HK-2 (cell line): ENCODE data around the gene TDP1.

Experiments used
- DNase-seq: peaks from one replicate; pipeline ENCODE4 v3.0.0-alpha.2; 2018; ENCODE audit not compliant: unreplicated experiment

Gene TDP1

DNA sequence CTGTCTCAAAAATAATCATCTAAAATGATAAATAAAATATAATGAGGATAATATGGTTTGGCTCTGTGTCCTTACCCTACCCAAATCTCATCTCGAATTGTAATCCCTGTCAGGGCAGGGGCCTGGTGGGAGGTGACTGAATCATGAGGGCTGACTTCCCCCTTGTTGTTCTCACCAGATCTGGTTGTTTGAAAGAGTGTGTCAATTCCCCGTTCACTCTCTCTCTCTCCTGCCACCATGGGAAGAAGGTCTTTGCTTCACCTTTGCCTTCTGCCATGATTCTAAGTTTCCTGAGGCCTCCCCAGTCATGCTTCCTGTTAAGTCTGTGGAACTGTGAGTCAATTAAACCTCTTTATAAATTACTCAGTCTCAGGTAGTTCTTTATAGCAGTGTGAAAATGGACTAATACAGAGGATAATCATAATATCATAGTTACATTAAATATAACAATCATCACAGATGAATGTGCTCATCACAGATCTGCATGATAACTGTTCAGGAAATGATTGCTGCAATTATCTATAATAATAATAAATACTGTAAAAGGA lies 13.8 kb upstream of the TDP1 start:
- DNase-seq, result no peak

GRCh38 chr14:89947344-89947743 lies 8.4 kb upstream of the TDP1 start:
- DNase-seq, result no peak

DNA sequence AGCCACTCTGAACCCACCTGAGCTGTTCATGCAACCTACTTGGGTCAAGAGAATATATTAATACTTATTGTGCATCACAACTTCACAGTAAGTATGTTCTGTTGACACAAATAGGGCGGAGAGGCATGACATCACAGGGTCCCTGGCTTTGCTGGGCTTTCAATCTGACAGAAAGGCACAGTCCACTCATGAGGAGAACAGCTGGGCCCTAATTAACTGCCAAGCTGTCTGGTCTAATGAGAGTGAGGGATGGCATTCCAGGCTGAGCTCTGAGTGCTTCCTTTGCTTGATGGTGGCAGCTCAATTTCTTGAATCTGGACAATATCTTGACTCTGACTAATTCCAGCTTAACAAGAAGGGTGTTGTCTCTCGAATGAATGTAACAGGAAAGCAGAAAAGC lies 3.2 kb upstream of the TDP1 start:
- no peak for DNase-seq

GRCh38 chr14:89953602-89954001 lies 2.1 kb upstream of the TDP1 start:
- DNase-seq, result no peak

- peak; percentile 97 for DNase-seq
These were observed 1.4 kb upstream of the TDP1 start, which contains the start of gene EFCAB11 for GRCh38 chr14:89954070-89955021. TSS of gene EFCAB11 (minus strand) at chr14:89954730. CDS start at chr14:89954660, 70 bp downstream.

GRCh38 chr14:89955022-89955744 lies 544 bp upstream of the TDP1 start:
- no peak for DNase-seq

- no peak for DNase-seq
These were observed 908 bp downstream of the TDP1 start for GRCh38 chr14:89956661-89957009.

DNA sequence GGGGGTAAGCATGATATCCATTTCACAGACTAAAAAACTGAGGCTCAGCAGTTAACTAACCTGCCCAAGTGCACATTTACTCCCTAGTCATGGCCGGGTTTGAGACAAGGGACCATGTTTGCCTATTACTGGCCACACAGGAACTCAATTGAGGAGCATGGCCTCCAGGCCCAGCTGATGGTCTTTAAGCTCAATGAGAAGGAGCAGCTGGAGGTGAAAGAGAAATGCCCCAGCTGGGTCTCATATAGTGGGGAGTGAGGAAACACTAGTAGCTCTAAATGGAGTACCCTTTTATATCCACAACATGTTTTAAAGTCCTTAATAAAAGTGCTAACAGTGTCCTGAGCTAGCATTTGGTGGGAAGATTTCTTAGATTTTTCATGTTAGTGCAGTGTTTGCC lies 1.6 kb downstream of the TDP1 start:
- DNase-seq, result no peak

GRCh38 chr14:89957791-89958190 lies 2.1 kb downstream of the TDP1 start:
- no peak for DNase-seq

GRCh38 chr14:89958966-89959365 lies 3.2 kb downstream of the TDP1 start:
- DNase-seq, result no peak

- DNase-seq, result no peak
These were observed 4.2 kb downstream of the TDP1 start for GRCh38 chr14:89959853-89960445.

GRCh38 chr14:89960914-89961313 lies 5.2 kb downstream of the TDP1 start:
- no peak for DNase-seq

DNA sequence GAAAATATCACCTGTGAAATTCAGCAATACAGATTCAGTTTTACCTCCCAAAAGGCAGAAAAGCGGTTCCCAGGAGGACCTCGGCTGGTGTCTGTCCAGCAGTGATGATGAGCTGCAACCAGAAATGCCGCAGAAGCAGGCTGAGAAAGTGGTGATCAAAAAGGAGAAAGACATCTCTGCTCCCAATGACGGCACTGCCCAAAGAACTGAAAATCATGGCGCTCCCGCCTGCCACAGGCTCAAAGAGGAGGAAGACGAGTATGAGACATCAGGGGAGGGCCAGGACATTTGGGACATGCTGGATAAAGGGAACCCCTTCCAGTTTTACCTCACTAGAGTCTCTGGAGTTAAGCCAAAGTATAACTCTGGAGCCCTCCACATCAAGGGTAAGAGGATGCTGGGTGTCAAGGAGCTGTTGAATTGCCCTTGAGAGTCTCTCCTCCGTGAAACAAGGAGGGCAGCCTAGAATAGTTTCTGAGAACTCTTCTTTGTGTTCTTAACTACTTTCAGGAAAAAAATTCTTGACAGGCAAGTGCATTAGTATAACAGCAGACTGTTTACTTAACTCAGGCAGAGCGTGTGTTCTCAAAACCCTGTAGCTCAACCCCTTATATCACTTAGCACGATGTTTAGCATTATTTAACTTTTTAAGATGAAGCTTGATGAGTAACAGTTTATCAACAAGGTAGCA lies 7.7 kb downstream of the TDP1 start:
- no peak for DNase-seq

DNA sequence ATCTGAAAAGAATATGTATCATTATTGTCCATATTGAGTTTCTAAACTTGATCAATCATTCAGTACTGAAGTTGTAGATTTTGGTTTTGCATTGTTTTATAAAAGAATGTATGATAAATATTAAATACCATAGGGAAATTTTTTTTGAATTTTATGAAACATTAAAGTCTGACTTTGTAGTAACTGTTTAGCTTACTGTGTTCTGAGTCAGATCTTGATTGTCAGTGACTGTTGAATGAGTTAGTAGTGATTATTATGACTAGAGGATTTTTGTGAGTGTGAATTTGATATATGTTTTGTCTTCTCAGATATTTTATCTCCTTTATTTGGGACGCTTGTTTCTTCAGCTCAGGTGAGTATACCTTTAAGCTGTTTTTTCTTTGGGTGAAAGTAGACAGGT lies 10.1 kb downstream of the TDP1 start:
- no peak for DNase-seq

DNA sequence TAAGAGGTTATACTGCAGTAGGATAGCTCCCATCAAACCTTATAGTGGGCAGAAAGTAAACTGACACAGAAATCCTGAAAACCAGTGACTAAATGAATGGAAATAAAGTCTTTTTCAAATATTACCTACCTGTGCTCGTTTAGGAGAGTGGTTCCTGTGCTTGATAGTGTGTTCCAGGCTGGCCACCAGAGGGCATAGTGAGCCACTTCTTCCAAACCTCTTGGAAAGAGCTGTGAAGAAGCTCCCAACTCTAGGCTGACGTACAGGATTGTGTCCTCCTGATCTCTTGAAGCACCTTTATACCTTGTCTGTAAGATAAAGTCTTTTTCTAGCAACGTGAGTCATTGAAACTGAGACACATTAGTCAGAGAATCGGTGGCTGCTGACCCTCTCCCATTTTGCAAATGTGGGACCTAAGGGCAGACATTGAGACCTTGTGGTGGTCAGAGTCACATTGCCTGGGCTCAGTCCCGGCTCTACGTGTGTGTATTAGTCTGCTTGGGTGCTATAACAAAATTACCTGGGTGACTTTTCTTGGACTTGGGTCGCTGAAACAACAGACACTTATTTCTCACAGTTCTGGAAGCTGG lies 17.6 kb downstream of the TDP1 start:
- peak; percentile 56 for DNase-seq

GRCh38 chr14:89977668-89978067 lies 21.9 kb downstream of the TDP1 start:
- no peak for DNase-seq

DNA sequence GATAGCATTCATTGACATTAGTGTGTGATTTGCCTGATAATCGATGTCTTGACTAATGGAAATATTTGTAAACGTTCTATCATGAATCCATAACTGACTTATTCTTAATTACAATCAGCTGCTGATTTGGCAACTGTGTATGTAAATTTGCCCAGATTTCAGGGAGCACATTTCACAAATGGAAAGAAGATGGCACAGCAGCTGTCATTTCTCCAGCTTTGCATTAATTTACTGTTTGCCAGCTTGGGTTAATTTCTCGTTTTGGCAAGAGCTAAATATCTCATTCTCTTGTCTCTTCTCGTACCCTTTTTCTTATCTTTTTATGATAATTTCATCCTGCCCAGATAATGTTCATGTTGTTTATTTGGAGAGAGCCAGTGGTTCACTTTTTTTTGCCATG lies 22.9 kb downstream of the TDP1 start:
- no peak for DNase-seq

DNA sequence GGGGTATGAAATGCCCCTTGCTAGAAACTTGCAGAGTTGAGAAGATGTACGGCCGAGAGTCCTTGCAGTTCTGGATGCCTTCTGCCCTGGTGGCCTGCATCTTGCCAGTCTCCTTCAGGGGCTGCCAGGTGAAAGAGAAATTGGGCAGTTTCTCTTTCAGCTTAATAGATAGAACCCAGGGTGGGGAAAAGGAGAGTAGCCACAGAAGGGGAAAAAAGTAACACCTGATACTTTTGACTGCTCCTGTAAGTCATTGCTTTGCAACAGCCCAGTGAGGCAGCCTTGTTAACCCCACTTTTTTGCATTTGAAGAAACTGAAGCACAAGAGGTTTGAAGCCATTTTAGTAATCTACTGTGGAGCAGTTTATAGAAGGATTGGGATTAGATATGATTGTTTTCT lies 27.6 kb downstream of the TDP1 start:
- DNase-seq, result no peak

DNA sequence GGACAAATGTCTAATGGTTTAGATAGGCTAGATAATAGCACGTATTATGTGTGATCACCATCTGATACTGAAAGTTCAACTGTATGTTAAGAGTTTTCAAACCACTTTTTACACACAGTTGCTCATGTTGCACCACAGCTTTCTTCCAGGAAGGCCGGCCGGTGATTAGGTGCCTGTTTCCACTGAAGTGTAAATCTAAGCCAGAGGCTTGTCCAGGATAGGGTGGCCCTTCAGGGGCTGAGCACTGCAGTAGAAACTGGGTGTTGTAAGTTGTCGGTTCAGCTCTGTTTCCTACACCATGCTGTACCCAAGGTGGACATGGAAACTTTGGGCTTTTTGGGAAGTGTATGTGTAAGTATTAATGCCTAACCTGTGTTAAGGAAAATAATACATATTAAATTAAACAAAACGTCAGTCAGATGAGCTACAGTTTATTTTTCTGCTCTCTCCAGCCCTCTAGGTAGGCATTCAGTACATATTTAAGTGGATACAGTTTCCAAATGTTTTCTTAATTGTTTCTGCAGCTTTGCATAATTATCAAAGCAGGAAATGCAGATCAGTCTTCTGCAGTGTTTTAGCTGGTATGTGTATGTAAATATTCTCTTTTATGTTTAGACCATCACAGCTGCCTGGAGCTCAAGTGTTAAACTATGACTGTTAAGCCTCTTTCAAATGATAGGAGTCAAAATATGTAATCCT lies 30.9 kb downstream of the TDP1 start:
- no peak for DNase-seq

DNA sequence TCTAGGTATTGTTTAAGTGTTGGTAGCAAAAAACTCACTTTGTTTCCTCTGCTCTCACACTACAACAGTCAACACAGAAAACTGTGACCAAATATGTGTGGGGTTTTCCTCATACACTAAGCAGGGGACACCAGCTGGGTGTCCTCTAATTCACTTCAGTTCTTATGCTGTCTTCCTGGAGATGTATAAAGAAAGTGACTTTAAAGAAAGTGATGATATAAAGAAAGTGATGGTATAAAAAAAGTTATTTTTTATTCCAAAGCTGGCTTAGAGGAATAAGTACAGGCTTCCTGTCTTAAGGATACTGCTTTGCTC lies 31.4 kb downstream of the TDP1 start:
- DNase-seq, result no peak

DNA sequence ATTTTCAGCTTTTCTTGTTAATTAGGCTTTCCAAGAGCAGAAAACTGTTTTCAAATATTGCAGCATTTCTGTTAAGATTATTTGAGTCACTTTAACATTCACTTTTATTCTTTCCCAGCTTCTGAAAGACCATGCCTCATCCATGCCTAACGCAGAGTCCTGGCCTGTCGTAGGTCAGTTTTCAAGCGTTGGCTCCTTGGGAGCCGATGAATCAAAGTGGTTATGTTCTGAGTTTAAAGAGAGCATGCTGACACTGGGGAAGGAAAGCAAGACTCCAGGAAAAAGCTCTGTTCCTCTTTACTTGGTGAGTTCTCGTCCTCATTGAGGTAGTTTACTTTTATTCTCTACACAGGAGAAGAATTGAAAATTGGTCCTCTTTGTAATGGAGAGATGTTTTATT lies 33.1 kb downstream of the TDP1 start:
- DNase-seq, result no peak
